Stimulated activated CD8-positive, alpha-beta memory T cell treated with anti-CD3 and anti-CD28 coated beads, Interleukin-7, amount 100 ng/mL, for 1 hour (primary cell): ENCODE data around the gene SPTLC1.
"Not testable (repeated sequence)": the region's sequence is repeated elsewhere in the genome, so short reads cannot be mapped to it uniquely, and the experiment has no call there.

Experiments
- DNase-seq, 2 donors: peaks; one replicate each; pipeline ENCODE4 v3.0.0-alpha.2; 2020; ENCODE audit warnings: low read depth in 2 of 2

The SPTLC1 gene

GRCh38 chr9:92115071-92115858 is at the start of gene SPTLC1:
Gene SPTLC1, minus strand, starts transcription at chr9:92115413. Its CDS starts 43 bp downstream, at chr9:92115370.
- peak; percentile 91 to 92 for DNase-seq

- DNase-seq = no peak
These were observed 49.8 kb upstream of the SPTLC1 start for GRCh38 chr9:92164975-92165374.

DNA sequence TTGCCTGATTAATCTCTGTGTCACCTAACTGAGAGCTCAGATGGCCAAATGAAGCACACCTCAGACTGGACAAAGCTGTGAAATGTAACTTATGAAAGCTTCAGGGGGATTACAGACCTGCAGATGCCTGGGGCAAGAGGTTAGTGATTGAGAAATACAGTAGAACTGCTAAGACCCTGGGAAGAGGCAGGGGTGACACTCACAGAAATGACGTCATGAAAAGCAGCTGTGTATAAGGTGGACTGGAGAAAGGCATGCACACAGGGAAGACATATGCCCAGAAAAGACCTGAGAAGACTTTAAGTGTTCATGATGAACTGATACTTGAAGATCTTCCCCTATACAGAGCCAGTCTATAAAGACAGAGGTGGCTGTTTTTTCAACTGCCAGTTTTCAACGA is 49.3 kb upstream of the SPTLC1 start:
- no peak for DNase-seq

GRCh38 chr9:92163276-92163675 is 48.1 kb upstream of the SPTLC1 start:
- no peak for DNase-seq

DNA sequence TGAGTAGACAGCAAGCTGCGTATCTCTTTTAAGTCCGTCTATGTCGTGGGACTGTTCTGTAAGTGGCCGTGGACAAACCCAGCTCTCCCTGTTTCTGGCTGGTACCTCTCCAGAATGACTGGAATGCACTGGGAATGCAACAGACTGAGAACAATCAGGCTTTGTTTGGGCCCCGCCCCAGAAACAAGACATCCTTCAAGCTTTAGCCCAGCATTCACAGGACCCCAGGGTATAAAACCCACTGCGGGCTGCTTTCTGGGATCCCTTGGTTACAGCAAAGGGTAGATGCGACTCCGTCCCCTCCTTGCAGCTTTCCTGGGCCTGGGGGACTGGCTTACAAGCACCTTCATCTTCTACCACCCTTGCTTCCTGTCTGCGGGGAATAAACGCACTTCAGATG is 45.6 kb upstream of the SPTLC1 start:
- DNase-seq = no peak

- DNase-seq = no peak
These were observed 43.8 kb upstream of the SPTLC1 start for GRCh38 chr9:92159058-92159457.

- DNase-seq = no peak
These were observed 42.9 kb upstream of the SPTLC1 start for GRCh38 chr9:92158097-92158601.

- not testable (repeated sequence) for DNase-seq
These were observed 40.5 kb upstream of the SPTLC1 start for GRCh38 chr9:92155736-92156135.

DNA sequence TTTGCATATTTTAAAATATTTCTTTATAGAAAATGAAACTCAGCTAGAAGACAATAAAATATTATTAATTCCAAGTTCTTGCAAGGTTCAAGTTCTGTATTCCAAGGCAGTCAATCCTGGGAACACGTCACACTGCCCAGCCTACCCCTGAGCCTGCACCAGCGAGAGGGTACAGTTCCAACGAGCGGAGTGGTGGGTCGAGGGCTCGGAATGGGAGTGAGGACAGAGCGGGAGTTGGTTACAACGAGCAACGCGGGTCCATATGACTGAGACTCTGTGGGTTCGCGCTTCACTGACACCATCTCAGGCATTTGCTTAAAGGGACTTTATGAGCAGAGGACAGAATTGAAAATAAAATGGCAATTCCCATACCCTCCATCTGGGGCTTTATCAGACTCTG is 40.0 kb upstream of the SPTLC1 start:
- no peak for DNase-seq

DNA sequence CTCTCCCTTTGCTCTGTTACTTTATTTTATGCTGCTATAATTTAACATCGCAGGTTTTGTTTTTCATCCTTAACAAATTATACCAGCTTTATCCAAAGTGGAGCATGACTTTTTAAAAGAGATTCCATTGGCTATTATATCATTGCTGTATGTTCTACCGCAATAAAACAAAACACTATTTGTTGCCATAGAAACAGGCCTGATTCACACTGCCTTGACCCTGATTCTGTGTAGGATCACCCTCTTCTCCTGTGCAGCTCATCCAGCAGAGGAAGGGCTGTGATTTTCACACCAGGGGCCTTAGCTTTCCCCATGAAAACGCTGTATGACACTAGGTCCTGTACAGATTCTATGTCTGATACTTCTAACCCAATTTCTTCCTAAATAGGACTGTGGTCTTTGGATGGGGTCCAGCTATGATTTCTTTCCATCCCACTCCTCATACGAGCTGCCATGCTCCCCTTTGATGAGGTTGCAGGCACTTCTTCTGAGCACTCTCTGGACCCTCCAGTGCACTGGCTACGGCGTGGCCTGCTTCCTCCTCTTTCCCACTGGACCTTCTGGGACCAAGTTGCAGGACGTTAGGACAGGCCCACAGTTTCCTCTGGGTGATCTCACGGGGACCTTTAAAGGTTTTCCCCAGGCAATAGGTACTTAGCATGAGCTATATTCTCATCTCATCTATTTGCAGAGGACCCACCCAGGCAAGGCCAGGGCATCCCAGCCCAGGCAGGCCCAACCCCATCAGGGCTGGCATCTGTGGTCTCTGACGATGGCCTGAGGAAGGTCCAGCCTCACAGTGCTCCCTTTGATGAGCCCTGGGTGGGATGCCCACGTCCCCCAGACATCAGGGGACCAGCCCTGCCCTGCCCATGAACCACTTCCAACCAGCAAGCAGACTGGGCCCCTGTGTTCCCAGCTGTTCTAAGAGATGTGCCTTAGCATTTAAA is 38.5 kb upstream of the SPTLC1 start:
- not testable (repeated sequence) for DNase-seq

GRCh38 chr9:92151691-92152393 is 36.6 kb upstream of the SPTLC1 start:
- no peak for DNase-seq

- DNase-seq = not testable (repeated sequence)
These were observed 35.6 kb upstream of the SPTLC1 start for GRCh38 chr9:92150501-92151470.

DNA sequence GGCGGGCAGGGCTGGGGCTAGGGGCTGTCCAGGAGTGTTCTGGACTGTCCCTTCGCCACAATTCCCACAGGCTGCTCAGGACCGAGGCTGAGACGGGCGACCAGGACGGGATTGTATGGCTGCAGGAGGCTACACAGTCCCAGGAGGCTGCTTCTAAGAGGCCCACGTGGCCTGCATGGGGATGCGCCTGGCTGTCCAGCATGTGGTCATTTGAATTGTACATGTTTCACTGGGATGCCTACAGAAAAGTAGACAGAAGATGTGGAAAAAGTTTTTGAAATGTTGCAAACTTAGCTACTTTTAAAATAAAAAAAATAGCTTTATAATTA is 32.6 kb upstream of the SPTLC1 start:
- no peak for DNase-seq

DNA sequence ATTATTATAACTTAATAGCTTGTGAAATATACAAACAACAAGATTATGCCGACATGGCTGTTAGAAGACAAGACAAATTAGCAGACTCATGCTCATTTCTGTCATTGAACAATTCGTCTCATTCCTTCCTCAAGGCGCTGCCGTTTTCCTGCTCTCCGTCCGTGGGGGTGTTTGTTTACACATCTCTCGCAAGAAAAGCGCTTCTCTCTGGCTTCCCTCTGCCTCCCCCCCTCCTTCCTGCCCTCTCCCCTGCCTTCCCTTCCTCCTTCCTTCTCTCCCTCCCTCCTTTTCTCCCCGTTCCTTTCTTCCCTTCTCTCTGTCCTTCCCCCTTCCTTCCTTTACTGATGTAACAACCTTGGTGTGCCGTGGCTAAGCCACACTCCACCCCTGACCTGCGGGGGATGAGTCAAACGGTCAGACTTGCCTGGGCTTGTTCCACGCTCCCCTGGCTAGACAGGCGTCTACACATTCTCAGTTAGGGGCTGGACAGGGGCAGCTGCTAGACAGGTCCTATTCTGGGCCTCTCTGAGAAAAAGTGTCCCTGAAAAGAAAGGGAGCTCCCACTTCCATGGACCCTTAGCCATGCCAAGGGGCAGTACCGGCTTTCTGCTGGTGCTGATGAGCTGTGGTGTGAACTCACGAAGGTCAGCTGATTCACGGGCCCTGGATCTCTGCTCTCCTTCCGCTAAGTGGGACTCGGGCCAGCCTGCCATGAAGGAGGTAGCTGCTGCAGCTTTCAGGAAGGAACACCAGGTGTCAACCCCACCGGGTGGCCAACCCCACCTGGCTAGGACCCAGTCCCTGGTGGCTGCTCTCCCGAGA is 32.0 kb upstream of the SPTLC1 start:
- DNase-seq = no peak

GRCh38 chr9:92146610-92147009 is 31.4 kb upstream of the SPTLC1 start:
- DNase-seq = no peak

DNA sequence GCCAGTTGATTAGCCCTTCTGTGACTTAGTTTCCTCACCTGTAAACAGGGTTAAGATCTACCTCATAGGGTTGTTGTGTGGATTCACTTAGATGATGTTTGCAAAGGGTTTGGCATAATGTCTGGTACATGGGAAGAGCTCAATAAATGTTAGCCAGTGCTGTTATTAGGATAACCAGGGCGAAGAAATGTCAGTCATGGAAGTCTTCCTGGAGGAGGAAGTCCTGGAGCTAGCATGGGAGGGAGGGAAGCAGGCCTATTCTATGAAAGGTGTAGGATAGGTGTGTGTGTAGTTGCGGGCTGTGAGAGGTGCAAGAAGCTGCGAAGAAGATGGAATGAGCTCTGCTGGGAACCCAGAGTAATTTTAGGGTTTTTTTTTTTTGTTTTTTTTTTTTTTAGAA is 30.6 kb upstream of the SPTLC1 start:
- not testable (repeated sequence) for DNase-seq

- DNase-seq = no peak
These were observed 27.1 kb upstream of the SPTLC1 start for GRCh38 chr9:92142329-92142728.

GRCh38 chr9:92141144-92142129 is 26.2 kb upstream of the SPTLC1 start:
- no peak for DNase-seq

GRCh38 chr9:92140754-92141143 is 25.5 kb upstream of the SPTLC1 start:
- no peak for DNase-seq
